ENCODE data around the gene SLX1A. TPM values are rescaled to one million over a fixed set of nuclear protein-coding genes. Genes with fewer than 3 reads are reported as not detected.
"Not testable (repeated sequence)": the region's sequence is repeated elsewhere in the genome, so short reads cannot be mapped to it uniquely, and the experiment has no call there.

Gene SLX1A
- total RNA-seq, 4 donors from 2014 or later, result 31.9 to 51.1 (median 46.5) TPM

DNA sequence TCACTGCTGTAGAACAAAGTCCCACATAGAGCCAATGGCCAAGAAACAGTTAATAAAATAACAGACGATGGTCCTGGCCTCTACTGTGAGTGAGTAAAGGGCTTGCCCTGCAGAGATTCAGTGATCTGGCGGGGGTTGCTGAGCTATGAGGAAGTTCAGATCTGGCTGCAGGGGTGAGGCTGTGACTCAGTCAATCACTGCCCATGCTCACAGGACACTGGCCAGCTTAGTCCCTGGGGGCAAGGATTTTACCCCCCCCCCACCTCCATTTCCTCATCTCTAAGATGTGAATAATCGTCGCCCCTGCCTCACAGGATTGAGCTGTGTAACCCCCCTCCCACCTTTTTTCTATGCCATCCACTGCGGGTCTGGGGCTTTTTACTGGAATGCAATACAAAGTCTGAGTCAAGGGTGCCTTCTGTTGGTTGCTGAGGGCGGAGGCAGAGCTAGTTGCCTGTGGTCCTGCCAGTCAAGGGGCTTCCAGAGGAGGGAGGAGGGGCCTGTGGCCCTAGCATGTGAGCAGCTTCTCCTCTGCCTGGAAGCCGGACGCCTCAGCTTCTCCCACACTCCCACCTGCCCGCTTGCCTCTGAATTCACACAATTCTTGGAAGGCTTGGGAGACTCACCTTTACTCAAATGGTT, 13.5 kb downstream of the SLX1A start:
- intact Hi-C loops (cut with DNase I); H3K36me3 ChIP-seq; H3K9me3 ChIP-seq; H3K4me1 ChIP-seq; H3K4me3 ChIP-seq; H3K27me3 ChIP-seq; H3K27ac ChIP-seq; DNase-seq: not testable (repeated sequence)
- no CpG with 5 or more reads among the region's 9 CpGs for WGBS, 2 donors

DNA sequence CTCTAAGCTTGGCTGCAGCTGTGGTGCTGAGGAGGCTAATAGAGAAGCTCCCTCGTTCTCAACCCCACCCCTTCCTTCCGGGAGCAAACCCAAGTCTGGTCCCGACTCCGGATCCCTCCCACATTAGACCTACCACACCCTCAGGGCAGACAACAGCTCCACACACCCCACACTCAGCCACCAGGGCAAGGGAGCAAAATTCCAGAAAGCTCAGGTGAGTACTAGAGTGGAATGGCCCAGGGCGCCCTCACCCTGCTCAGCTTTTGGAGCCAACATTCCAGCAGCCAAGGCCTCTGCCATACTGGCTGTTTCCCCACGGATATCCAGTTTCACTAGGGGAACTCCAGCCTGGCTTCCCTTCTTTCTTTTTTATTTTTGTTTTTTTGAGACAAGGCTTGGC, 15.4 kb downstream of the SLX1A start:
- H3K4me1 ChIP-seq; H3K36me3 ChIP-seq; DNase-seq; H3K9me3 ChIP-seq; intact Hi-C loops (cut with DNase I); H3K27me3 ChIP-seq; H3K4me3 ChIP-seq; H3K27ac ChIP-seq: not testable (repeated sequence)
- WGBS, 2 donors, result no CpG with 5 or more reads among the region's 6 CpGs

DNA sequence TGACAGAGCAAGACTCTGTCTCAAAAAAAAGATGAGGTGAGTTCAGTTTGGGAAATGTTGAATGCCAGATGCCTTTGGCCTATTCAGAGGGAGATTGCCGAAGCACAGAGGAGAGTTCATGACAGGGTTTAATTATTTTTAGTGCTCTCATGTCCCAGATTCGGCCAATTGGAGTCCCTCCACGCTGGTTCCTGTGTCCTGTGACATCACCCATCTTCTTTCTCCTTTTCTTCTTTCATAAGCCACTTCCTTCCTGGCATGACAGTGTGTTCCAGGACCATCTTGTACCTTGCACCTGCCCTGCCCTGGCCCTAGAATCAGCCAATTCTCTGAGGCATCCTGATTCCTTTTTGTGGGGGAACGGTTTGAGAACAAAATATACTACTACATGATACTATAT, 17.7 kb downstream of the SLX1A start:
- DNase-seq; H3K9me3 ChIP-seq; intact Hi-C loops (cut with DNase I); H3K27me3 ChIP-seq; H3K4me3 ChIP-seq; H3K27ac ChIP-seq; H3K4me1 ChIP-seq; H3K36me3 ChIP-seq: not testable (repeated sequence)
- no CpG with 5 or more reads among the region's 4 CpGs for WGBS, 2 donors

DNA sequence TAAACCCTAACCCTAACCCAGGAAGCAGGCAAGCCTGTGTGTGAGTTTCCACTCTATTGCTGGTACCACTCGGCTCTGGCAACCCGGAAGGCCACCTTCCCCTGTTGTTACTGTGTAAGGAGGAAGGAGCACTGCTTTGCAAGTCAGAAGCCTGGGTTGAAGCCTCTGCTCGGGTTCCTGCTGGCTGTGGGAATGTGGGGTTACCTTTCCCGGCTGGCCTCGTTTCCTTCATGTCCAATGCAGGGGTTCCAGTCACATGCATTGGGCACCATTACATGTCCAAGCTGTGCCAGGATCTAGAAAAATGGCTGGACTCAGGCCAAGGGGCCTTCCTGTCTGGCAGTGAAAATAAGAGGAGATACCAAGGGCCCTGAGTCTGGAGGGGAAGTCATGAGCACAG, 23.4 kb downstream of the SLX1A start:
- H3K27me3 ChIP-seq; H3K36me3 ChIP-seq; H3K27ac ChIP-seq; H3K4me1 ChIP-seq; intact Hi-C loops (cut with DNase I); H3K9me3 ChIP-seq; DNase-seq; H3K4me3 ChIP-seq: not testable (repeated sequence)
- WGBS, 2 donors, result 76% methylated on average over 3 of the region's 5 CpGs; no CpG with 5 or more reads in 1 of the 2 donors

Small RNA genes within 50 kb of the gene (small RNA-seq; reads per million reads assigned to genes)
- gene AC106782.4, result 0 reads per million in 4 donors

Other genes starting within 250 kb of the SLX1A start
- gene TMEM219, start 231.8 kb upstream of the SLX1A start, total RNA-seq, result 100 to 1,000 TPM in 1 of 4 donors, 10 to 100 TPM in 3; 48.0 to 119 (median 80.0) TPM
- 10 to 100 TPM; 26.8 to 33.7 (median 30.4) TPM for gene TAOK2, start 220.0 kb upstream of the SLX1A start, total RNA-seq
- gene HIRIP3, start 198.3 kb upstream of the SLX1A start, total RNA-seq, result 10 to 100 TPM in 2 of 4 donors, 1 to 10 TPM in 2; 5.1 to 12.8 (median 9.7) TPM
- 10 to 100 TPM; 34.3 to 59.9 (median 48.0) TPM for gene INO80E, start 197.6 kb upstream of the SLX1A start, total RNA-seq
- under 1 TPM in 2 of 4 donors, not detected in 2; 0.50 to 0.76 TPM for gene DOC2A, start 182.8 kb upstream of the SLX1A start, total RNA-seq
- not detected for gene C16orf92, start 170.7 kb upstream of the SLX1A start, total RNA-seq
- gene TLCD3B, start 162.6 kb upstream of the SLX1A start, total RNA-seq, result not detected
- gene ALDOA, start 128.1 kb upstream of the SLX1A start, total RNA-seq, result 1,000 to 10,000 TPM; 1,024 to 1,551 (median 1,380) TPM
- gene PPP4C, start 117.9 kb upstream of the SLX1A start, total RNA-seq, result 100 to 1,000 TPM in 1 of 4 donors, 10 to 100 TPM in 3; 67.9 to 100 (median 78.4) TPM
- gene TBX6, start 102.0 kb upstream of the SLX1A start, total RNA-seq, result 1 to 10 TPM; 1.9 to 6.2 (median 4.7) TPM
- gene YPEL3, start 97.7 kb upstream of the SLX1A start, total RNA-seq, result 100 to 1,000 TPM in 1 of 4 donors, 10 to 100 TPM in 3; 26.4 to 131 (median 63.0) TPM
- gene GDPD3, start 80.3 kb upstream of the SLX1A start, total RNA-seq, result 10 to 100 TPM; 13.4 to 41.2 (median 28.1) TPM
- gene MAPK3, start 70.7 kb upstream of the SLX1A start, total RNA-seq, result 10 to 100 TPM; 45.7 to 86.9 (median 60.8) TPM
- 10 to 100 TPM in 3 of 4 donors, 1 to 10 TPM in 1; 9.5 to 29.1 (median 23.2) TPM for gene CORO1A, start 10.3 kb upstream of the SLX1A start, total RNA-seq
- gene BOLA2B, start 209 bp upstream of the SLX1A start, total RNA-seq, result 100 to 1,000 TPM; 190 to 623 (median 313) TPM
- gene SULT1A3, start 5.4 kb downstream of the SLX1A start, total RNA-seq, result 10 to 100 TPM in 2 of 4 donors, 1 to 10 TPM in 2; 1.1 to 17.2 (median 7.3) TPM
- gene NPIPB13, start 54.6 kb downstream of the SLX1A start, total RNA-seq, result 1 to 10 TPM in 2 of 4 donors, under 1 TPM in 1, not detected in 1; 0.94 to 4.2 (median 2.4) TPM
- gene CD2BP2, start 161.4 kb downstream of the SLX1A start, total RNA-seq, result 10 to 100 TPM; 21.9 to 38.0 (median 28.5) TPM
- gene TBC1D10B, start 176.6 kb downstream of the SLX1A start, total RNA-seq, result 10 to 100 TPM; 21.9 to 33.9 (median 26.1) TPM
- gene MYL11, start 180.9 kb downstream of the SLX1A start, total RNA-seq, result not detected
- gene SEPTIN1, start 188.7 kb downstream of the SLX1A start, total RNA-seq, result 1 to 10 TPM; 1.2 to 7.1 (median 2.7) TPM
- gene ZNF48, start 201.5 kb downstream of the SLX1A start, total RNA-seq, result 1 to 10 TPM; 2.8 to 5.9 (median 4.5) TPM
- gene ZNF771, start 213.7 kb downstream of the SLX1A start, total RNA-seq, result 10 to 100 TPM in 1 of 4 donors, 1 to 10 TPM in 3; 3.7 to 15.1 (median 7.0) TPM
- gene DCTPP1, start 236.2 kb downstream of the SLX1A start, total RNA-seq, result 10 to 100 TPM in 3 of 4 donors, 1 to 10 TPM in 1; 7.4 to 28.6 (median 22.7) TPM

All from esophagus squamous epithelium (tissue), 5 donors.